NCI-H82 treated with DMSO at 0.1 percent for 48 hours (cell line): ENCODE results near the gene CMIP.

Source experiments
- DNase-seq: peaks from one replicate; lab custom pipeline; 2025; ENCODE audit not compliant: unreplicated experiment; lab: John Stamatoyannopoulos, UW

The CMIP gene

GRCh38 chr16:81477697-81478693, 33.4 kb downstream of the CMIP start:
- no peak for DNase-seq

GRCh38 chr16:81478876-81479511, 34.4 kb downstream of the CMIP start:
- no peak for DNase-seq

GRCh38 chr16:81480606-81481206, 36.1 kb downstream of the CMIP start:
- DNase-seq = no peak

- DNase-seq = no peak
Observed at GRCh38 chr16:81481207-81481821, 36.7 kb downstream of the CMIP start.

GRCh38 chr16:81482329-81483063, 37.9 kb downstream of the CMIP start:
- DNase-seq = no peak

GRCh38 chr16:81483064-81483969, 38.7 kb downstream of the CMIP start:
- DNase-seq = no peak

GRCh38 chr16:81483970-81484595, 39.5 kb downstream of the CMIP start:
- DNase-seq = no peak

GRCh38 chr16:81484908-81485624, 40.5 kb downstream of the CMIP start:
- DNase-seq = no peak

GRCh38 chr16:81485824-81486539, 41.4 kb downstream of the CMIP start:
- no peak for DNase-seq

- no peak for DNase-seq
Observed at GRCh38 chr16:81486540-81487061, 42.0 kb downstream of the CMIP start.

- no peak for DNase-seq
Observed at GRCh38 chr16:81487301-81487720, 42.7 kb downstream of the CMIP start.

- DNase-seq = no peak
Observed at GRCh38 chr16:81488687-81489411, 44.2 kb downstream of the CMIP start.

GRCh38 chr16:81489547-81490267, 45.1 kb downstream of the CMIP start:
- DNase-seq = no peak

- no peak for DNase-seq
Observed at GRCh38 chr16:81491541-81492188, 47.1 kb downstream of the CMIP start.

- DNase-seq = no peak
Observed at GRCh38 chr16:81492311-81492761, 47.7 kb downstream of the CMIP start.
